OCI-LY7 (cell line): ENCODE measurements around the gene CCDC91. TPM values are rescaled to one million over a fixed set of nuclear protein-coding genes. Genes with fewer than 3 reads are reported as not detected.

Source experiments
- BruUV-seq: library from RNA; stranded (reverse); fragments of 400-500 nt; replicated peaks from 2 replicates; lab custom pipeline; 2021; lab: Mats Ljungman, UMichigan
- CTCF ChIA-PET: fragments of 300-600 bp; sonication (Branson Sonifier 250); formaldehyde crosslinking; loops from one replicate; lab custom pipeline; 2022; ENCODE audit warnings: antibody characterized with exemption; ENCODE audit not compliant: unreplicated experiment; lab: Charles Lee
- POLR2A ChIA-PET: fragments of 300-600 bp; sonication (Branson Sonifier 250); formaldehyde crosslinking; loops from one replicate; lab custom pipeline; 2022; ENCODE audit warnings: antibody characterized with exemption; lab: Charles Lee
- DNase-seq: peaks from one replicate; pipeline ENCODE4 v3.0.0-alpha.2; 2015; ENCODE audit warnings: low spot score
- H2AFZ ChIP-seq: fragments of 200-600 bp; sonication (generic), shearing (Covaris generic); 2 replicates; pipeline ENCODE4 v1.6.1; 2014; ENCODE audit warnings: mild to moderate bottlenecking, antibody characterized with exemption, low read length, moderate library complexity
- H3K27ac ChIP-seq: fragments of 200-600 bp; sonication (generic); 2 replicates; pipeline ENCODE4 v1.5.1; 2014; ENCODE audit warnings: mixed run types, low read depth, mild to moderate bottlenecking, moderate library complexity, low read length, inconsistent platforms; ENCODE audit not compliant: poor library complexity, severe bottlenecking
- H3K36me3 ChIP-seq: fragments of 200-600 bp; sonication (generic); 2 replicates; pipeline ENCODE4 v1.6.1; 2014; ENCODE audit warnings: mild to moderate bottlenecking, antibody characterized with exemption, low read length, moderate library complexity, mixed read lengths; ENCODE audit not compliant: insufficient read depth
- H3K4me1 ChIP-seq: fragments of 200-600 bp; sonication (generic); 2 replicates; pipeline ENCODE4 v1.5.1; 2014; ENCODE audit warnings: mild to moderate bottlenecking, low read length; ENCODE audit not compliant: insufficient read depth, poor library complexity, severe bottlenecking
- H3K4me2 ChIP-seq: fragments of 200-600 bp; sonication (generic); 2 replicates; pipeline ENCODE4 v1.6.1; 2014; ENCODE audit warnings: mild to moderate bottlenecking, low read length
- H3K4me3 ChIP-seq: fragments of 200-600 bp; sonication (generic); 2 replicates; pipeline ENCODE4 v1.5.1; 2014; ENCODE audit warnings: mild to moderate bottlenecking, low read depth, low read length; ENCODE audit not compliant: poor library complexity, severe bottlenecking
- H3K79me2 ChIP-seq: fragments of 200-600 bp; sonication (generic); 2 replicates; pipeline ENCODE4 v1.6.1; 2016; ENCODE audit warnings: low read depth, mild to moderate bottlenecking, low read length, moderate library complexity, mixed read lengths; ENCODE audit not compliant: insufficient read depth
- H3K9me2 ChIP-seq: fragments of 200-600 bp; sonication (generic); 2 replicates; pipeline ENCODE4 v1.6.1; 2016; ENCODE audit warnings: mild to moderate bottlenecking, low read length, mixed read lengths; ENCODE audit not compliant: insufficient read depth
- H3K9me3 ChIP-seq: fragments of 200-600 bp; sonication (generic); 2 replicates; pipeline ENCODE4 v1.6.1; 2014; ENCODE audit warnings: mild to moderate bottlenecking, mixed run types, low read length, mixed read lengths
- H4K20me1 ChIP-seq: fragments of 200-600 bp; sonication (generic); 2 replicates; pipeline ENCODE4 v1.6.1; 2014; ENCODE audit warnings: mild to moderate bottlenecking, antibody characterized with exemption, low read length, moderate library complexity, mixed read lengths; ENCODE audit not compliant: insufficient read depth
- EZH2phosphoT487 ChIP-seq: fragments of 200-600 bp; sonication (generic); IDR thresholded peaks from 2 replicates; pipeline ENCODE4 v1.6.1; 2018; ENCODE audit warnings: low read depth, borderline replicate concordance, mild to moderate bottlenecking, mixed run types, antibody characterized with exemption, low read length, moderate library complexity, mixed read lengths
- intact Hi-C: fragments of 100-400 bp; cut with micrococcal nuclease; formaldehyde crosslinking; loops from one replicate; pipeline ENCODE4 v1.10.0; 2022; ENCODE audit not compliant: unreplicated experiment
- total RNA-seq, 2 experiments: library from RNA; depleted of rRNA in 1 of 2; stranded (reverse); fragments of >200 nt in 1 of 2; shearing (Covaris generic) in 1 of 2; gene quantifications; 2 replicates each; pipeline ENCODE4 v1.2.3, GENCODE V29; 2014 to 2022
- TF ChIP-seq, protein P1 (sequence below): fragments of 200-600 bp; sonication (generic); conservative IDR thresholded peaks from 2 replicates; pipeline ENCODE4 v1.5.1; 2014; ENCODE audit warnings: mild to moderate bottlenecking, antibody characterized with exemption, low read length, moderate library complexity, mixed read lengths

Gene CCDC91
- total RNA-seq, 2 experiments from 2014 or later = 15.8 to 23.8 TPM

- H3K79me2 ChIP-seq = peaks cover 17% of the 10 kb centered on the region; the same call in 1 of the 2 replicates
- H3K9me3 ChIP-seq = peaks cover 9% of the 10 kb centered on the region; the same call in 1 of the 2 replicates
- peaks cover 14% of the 10 kb centered on the region for H3K4me1 ChIP-seq
- H3K9me2 ChIP-seq = no peaks in the 10 kb centered on the region
- H3K27ac ChIP-seq = no peak overlapping the region
- CTCF ChIA-PET = no interaction called here
- DNase-seq = no peak
- intact Hi-C loops = no loop called here
- H3K4me2 ChIP-seq = no peak overlapping the region
- POLR2A ChIA-PET = no interaction called here
- BruUV-seq = no TSS peak
- no peaks in the 10 kb centered on the region; the same call in 1 of the 2 replicates for H4K20me1 ChIP-seq
- TF ChIP-seq, protein P1, sequence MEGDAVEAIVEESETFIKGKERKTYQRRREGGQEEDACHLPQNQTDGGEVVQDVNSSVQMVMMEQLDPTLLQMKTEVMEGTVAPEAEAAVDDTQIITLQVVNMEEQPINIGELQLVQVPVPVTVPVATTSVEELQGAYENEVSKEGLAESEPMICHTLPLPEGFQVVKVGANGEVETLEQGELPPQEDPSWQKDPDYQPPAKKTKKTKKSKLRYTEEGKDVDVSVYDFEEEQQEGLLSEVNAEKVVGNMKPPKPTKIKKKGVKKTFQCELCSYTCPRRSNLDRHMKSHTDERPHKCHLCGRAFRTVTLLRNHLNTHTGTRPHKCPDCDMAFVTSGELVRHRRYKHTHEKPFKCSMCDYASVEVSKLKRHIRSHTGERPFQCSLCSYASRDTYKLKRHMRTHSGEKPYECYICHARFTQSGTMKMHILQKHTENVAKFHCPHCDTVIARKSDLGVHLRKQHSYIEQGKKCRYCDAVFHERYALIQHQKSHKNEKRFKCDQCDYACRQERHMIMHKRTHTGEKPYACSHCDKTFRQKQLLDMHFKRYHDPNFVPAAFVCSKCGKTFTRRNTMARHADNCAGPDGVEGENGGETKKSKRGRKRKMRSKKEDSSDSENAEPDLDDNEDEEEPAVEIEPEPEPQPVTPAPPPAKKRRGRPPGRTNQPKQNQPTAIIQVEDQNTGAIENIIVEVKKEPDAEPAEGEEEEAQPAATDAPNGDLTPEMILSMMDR = no peak
- no peak for TF ChIP-seq EZH2phosphoT487
- no peaks in the 10 kb centered on the region for H3K36me3 ChIP-seq
- H2AFZ ChIP-seq = no peak overlapping the region
- H3K4me3 ChIP-seq = no peak overlapping the region
Measured at GRCh38 chr12:28223025-28223554, 32.8 kb downstream of the CCDC91 start.

DNA sequence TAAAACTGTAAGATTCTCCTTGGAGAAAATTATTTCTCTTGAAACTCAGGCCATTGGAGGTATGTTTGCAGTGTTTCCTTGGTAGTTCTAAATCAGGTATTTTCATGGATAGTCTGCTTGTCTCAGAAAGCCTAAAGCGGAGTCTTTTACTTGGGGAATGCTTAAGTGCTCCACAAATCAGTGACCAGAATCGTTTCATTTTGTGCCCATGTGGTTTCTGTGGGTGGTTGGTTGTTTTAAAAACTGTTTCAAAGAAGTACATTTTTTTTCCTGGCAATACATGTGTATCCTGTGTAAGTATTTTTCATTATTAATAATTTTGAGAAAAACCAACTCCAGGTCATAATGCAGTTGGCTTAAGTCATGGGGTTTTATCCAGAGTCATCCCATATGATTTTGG lies 33.6 kb downstream of the CCDC91 start:
- no peaks in the 10 kb centered on the region for H3K36me3 ChIP-seq
- H3K4me3 ChIP-seq = no peak overlapping the region
- TF ChIP-seq EZH2phosphoT487 = no peak
- TF ChIP-seq, protein P1 = no peak
- no peak overlapping the region for H2AFZ ChIP-seq
- no peak overlapping the region for H3K4me2 ChIP-seq
- H3K9me3 ChIP-seq = peaks cover 1% of the 10 kb centered on the region; the same call in 1 of the 2 replicates
- CTCF ChIA-PET = no interaction called here
- peaks cover 14% of the 10 kb centered on the region for H3K4me1 ChIP-seq
- peaks cover 17% of the 10 kb centered on the region; the same call in 1 of the 2 replicates for H3K79me2 ChIP-seq
- H3K27ac ChIP-seq = no peak overlapping the region
- no peak for DNase-seq
- POLR2A ChIA-PET = interaction anchor here (0.5 to 1.1 kb wide), 2 partner anchors 11 to 326 kb away, joined by 3 read pairs; no protein-coding TSS in a partner anchor
- H3K9me2 ChIP-seq = no peaks in the 10 kb centered on the region
- H4K20me1 ChIP-seq = no peaks in the 10 kb centered on the region; the same call in 1 of the 2 replicates
- intact Hi-C loops = no loop called here
- BruUV-seq = no TSS peak

- no TSS peak for BruUV-seq
- POLR2A ChIA-PET = interaction anchor here (0.7 kb wide), 1 partner anchor 86 kb away, joined by 3 read pairs; no protein-coding TSS in a partner anchor
- intact Hi-C loops = no loop called here
Measured at GRCh38 chr12:28226705-28227104, 36.4 kb downstream of the CCDC91 start.

More at GRCh38 chr12:28226705-28227104, 36.4 kb downstream of the CCDC91 start:
- TF ChIP-seq, protein P1 = no peak
- no peak for TF ChIP-seq EZH2phosphoT487
- no peaks in the 10 kb centered on the region for H3K9me3 ChIP-seq
- H3K79me2 ChIP-seq = peaks cover 8% of the 10 kb centered on the region; the same call in 1 of the 2 replicates
- H3K4me3 ChIP-seq = no peak overlapping the region
- peaks cover 10% of the 10 kb centered on the region for H3K4me1 ChIP-seq
- no peak for DNase-seq
- no peak overlapping the region for H2AFZ ChIP-seq
- H3K4me2 ChIP-seq = no peak overlapping the region
- no peak overlapping the region for H3K27ac ChIP-seq
- H3K9me2 ChIP-seq = no peaks in the 10 kb centered on the region
- H4K20me1 ChIP-seq = no peaks in the 10 kb centered on the region
- H3K36me3 ChIP-seq = no peaks in the 10 kb centered on the region
- CTCF ChIA-PET = no interaction called here
